CD4-positive, CD25-positive, alpha-beta regulatory T cell (primary cell): ENCODE data around the gene SH2D7. TPM values are rescaled to one million over a fixed set of nuclear protein-coding genes. Genes with fewer than 3 reads are reported as not detected.

Source experiments
- ATAC-seq, 2 donors: fragments of 150-1000 bp; cut with Tn5 transposase; one replicate each; pipeline ENCODE4 v1.10.0; 2021; ENCODE audit warnings: low read depth in 2 of 2, moderate number of reproducible peaks in 2 of 2, moderate library complexity in 1 of 2
- DNase-seq, 3 donors: peaks; one replicate each; pipeline versions ENCODE4 v3.0.0 to v3.0.0-alpha.2; 2012 to 2022; ENCODE audit warnings: mixed read lengths in 1 of 3
- H3K27ac ChIP-seq: one replicate; pipeline ENCODE4 v1.7.0; 2013; ENCODE audit warnings: mild to moderate bottlenecking, low read length; ENCODE audit not compliant: insufficient read depth, poor library complexity, severe bottlenecking
- H3K27me3 ChIP-seq: one replicate; pipeline ENCODE4 v1.7.0; 2013; ENCODE audit warnings: low read length; ENCODE audit not compliant: control insufficient read depth, insufficient read depth
- H3K36me3 ChIP-seq: one replicate; pipeline ENCODE4 v1.7.0; 2013; ENCODE audit warnings: mild to moderate bottlenecking, low read length, moderate library complexity; ENCODE audit not compliant: control insufficient read depth, insufficient read depth
- H3K4me1 ChIP-seq: 2 replicates; pipeline ENCODE4 v1.7.0; 2013; ENCODE audit warnings: mild to moderate bottlenecking, low read length; ENCODE audit not compliant: insufficient read depth, control insufficient read depth, poor library complexity, severe bottlenecking
- H3K4me3 ChIP-seq: one replicate; pipeline ENCODE4 v1.7.0; 2013; ENCODE audit warnings: low read depth, mild to moderate bottlenecking, low read length, moderate library complexity
- H3K9me3 ChIP-seq, 2 experiments: 1 replicate in 1 of 2; 2 replicates in 1 of 2; pipeline ENCODE4 v1.7.0; 2013; ENCODE audit warnings: low read length in 2 of 2, mild to moderate bottlenecking in 1 of 2, moderate library complexity in 1 of 2; ENCODE audit not compliant: control insufficient read depth in 2 of 2
- H3K27ac Mint-ChIP-seq, 3 donors: one replicate each; pipeline ENCODE4 v1.8.0; 2020 to 2022; ENCODE audit warnings: mild to moderate bottlenecking in 3 of 3, mixed read lengths in 3 of 3, moderate library complexity in 2 of 3
- H3K27me3 Mint-ChIP-seq: one replicate; pipeline ENCODE4 v1.8.0; 2022; ENCODE audit warnings: mild to moderate bottlenecking, mixed read lengths
- H3K36me3 Mint-ChIP-seq: one replicate; pipeline ENCODE4 v1.8.0; 2020; ENCODE audit warnings: mixed read lengths
- H3K4me1 Mint-ChIP-seq, 4 donors: one replicate each; pipeline ENCODE4 v1.8.0; 2020 to 2022; ENCODE audit warnings: mixed read lengths in 4 of 4, mild to moderate bottlenecking in 1 of 4
- H3K4me3 Mint-ChIP-seq, 4 donors: one replicate each; pipeline ENCODE4 v1.8.0; 2020 to 2022; ENCODE audit warnings: mild to moderate bottlenecking in 4 of 4, mixed read lengths in 4 of 4, moderate library complexity in 3 of 4
- H3K9me3 Mint-ChIP-seq, 7 donors: one replicate each; pipeline ENCODE4 v1.8.0; 2020 to 2022; ENCODE audit warnings: mixed read lengths in 7 of 7, mild to moderate bottlenecking in 3 of 7, moderate library complexity in 2 of 7
- polyA plus RNA-seq, 4 donors: library from polyadenylated mRNA; unstranded; fragments of 300-500 nt; fragmentation: Illumina TruSeq; gene quantifications; one replicate each; pipeline ENCODE4 v1.2.3, GENCODE V29; 2021
- total RNA-seq: library from RNA; stranded (reverse); gene quantifications from one replicate; pipeline ENCODE4 v1.2.3, GENCODE V29; 2022

SH2D7 gene
- total and polyA plus RNA-seq, 5 donors from 2014 or later = 0.09 TPM; not detected in 4

DNA sequence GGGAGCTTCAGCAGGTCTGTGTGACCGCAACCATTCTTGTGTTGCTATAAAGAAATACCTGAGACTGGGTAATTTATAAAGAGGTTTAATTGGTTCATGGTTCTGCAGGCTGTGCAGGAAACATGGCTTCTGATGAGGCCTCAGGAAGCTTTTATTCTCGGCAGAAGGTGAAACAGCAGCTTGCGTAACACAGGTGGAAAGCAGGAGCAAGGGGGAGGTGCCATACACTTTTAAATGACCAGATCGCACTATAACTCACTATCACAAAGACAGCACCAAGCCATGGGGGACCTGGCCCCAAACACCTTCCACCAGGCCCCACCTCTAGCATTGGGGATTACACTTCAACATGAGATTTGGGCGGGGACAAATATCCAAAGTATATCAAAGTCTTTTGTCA lies 47.2 kb downstream of the SH2D7 start:
- H3K4me1 Mint-ChIP-seq = peaks cover 0 to 4% (median 0%) of the 10 kb centered on the region in 4 donors
- ATAC-seq = no peak
- no peak overlapping the region for H3K4me3 Mint-ChIP-seq
- H3K27ac ChIP-seq = no peak overlapping the region
- no peak overlapping the region for H3K4me3 ChIP-seq
- H3K4me1 ChIP-seq = no peaks in the 10 kb centered on the region
- H3K27ac Mint-ChIP-seq = no peak overlapping the region
- no peaks in the 10 kb centered on the region for H3K36me3 Mint-ChIP-seq
- H3K27me3 ChIP-seq = no peaks in the 10 kb centered on the region
- H3K9me3 ChIP-seq = no peaks in the 10 kb centered on the region
- H3K27me3 Mint-ChIP-seq = no peaks in the 10 kb centered on the region
- H3K36me3 ChIP-seq = no peaks in the 10 kb centered on the region
- DNase-seq = no peak
- H3K9me3 Mint-ChIP-seq = no peaks in the 10 kb centered on the region

GRCh38 chr15:78140292-78140691 lies 47.9 kb downstream of the SH2D7 start:
- Histone ChIP-seq H3K9me3 (no peaks in the 10 kb centered on the region), H3K27me3 (no peaks in the 10 kb centered on the region), H3K27ac (no peak overlapping the region), H3K4me3 (no peak overlapping the region), H3K36me3 (no peaks in the 10 kb centered on the region), H3K4me1 (no peaks in the 10 kb centered on the region)
- H3K36me3 Mint-ChIP-seq = no peaks in the 10 kb centered on the region
- H3K27me3 Mint-ChIP-seq = no peaks in the 10 kb centered on the region
- no peaks in the 10 kb centered on the region for H3K9me3 Mint-ChIP-seq
- peaks cover 0 to 3% (median 0%) of the 10 kb centered on the region in 4 donors for H3K4me1 Mint-ChIP-seq
- DNase-seq = no peak
- ATAC-seq = no peak
- H3K27ac Mint-ChIP-seq = no peak overlapping the region
- no peak overlapping the region for H3K4me3 Mint-ChIP-seq

DNA sequence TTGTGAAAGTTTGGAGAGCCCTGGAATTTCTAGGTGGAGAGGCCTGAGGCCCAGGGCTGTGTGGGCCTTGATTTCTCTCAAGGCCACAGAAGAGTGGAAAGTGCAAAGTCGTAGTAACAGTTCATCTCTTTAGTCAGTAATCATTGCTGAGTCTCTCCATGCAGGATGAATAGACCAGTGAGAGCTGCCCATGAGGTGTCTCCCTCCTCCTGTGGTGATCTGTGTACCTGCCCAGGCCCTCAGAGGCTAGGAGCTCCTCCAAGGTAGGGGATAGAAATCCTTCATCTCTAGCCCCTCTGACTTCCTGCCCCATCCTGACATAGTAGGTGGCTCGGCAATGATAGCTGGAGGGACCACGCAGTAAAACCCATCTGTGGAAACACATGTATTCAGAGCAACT lies 50.0 kb downstream of the SH2D7 start:
- Histone ChIP-seq H3K36me3 (no peaks in the 10 kb centered on the region), H3K27me3 (no peaks in the 10 kb centered on the region), H3K4me3 (no peak overlapping the region), H3K9me3 (no peaks in the 10 kb centered on the region), H3K4me1 (no peaks in the 10 kb centered on the region), H3K27ac (no peak overlapping the region)
- Mint-ChIP-seq H3K4me1 (peaks cover 0 to 1% (median under 1%) of the 10 kb centered on the region in 4 donors), H3K36me3 (no peaks in the 10 kb centered on the region), H3K27ac (peak overlapping the region in 1 of 3 donors; percentile 62), H3K9me3 (no peaks in the 10 kb centered on the region), H3K27me3 (no peaks in the 10 kb centered on the region), H3K4me3 (peak overlapping the region in 1 of 4 donors; percentile 39)
- ATAC-seq (no peak), DNase-seq (no peak)

- no peaks in the 10 kb centered on the region for H3K9me3 Mint-ChIP-seq
- peaks cover 17 to 36% (median 27%) of the 10 kb centered on the region in 4 donors for H3K4me1 Mint-ChIP-seq
- Histone ChIP-seq H3K9me3 (no peaks in the 10 kb centered on the region), H3K27me3 (no peaks in the 10 kb centered on the region), H3K36me3 (no peaks in the 10 kb centered on the region), H3K4me3 (no peak overlapping the region), H3K4me1 (peaks cover 24% of the 10 kb centered on the region), H3K27ac (no peak overlapping the region)
- no peaks in the 10 kb centered on the region for H3K36me3 Mint-ChIP-seq
- DNase-seq (no peak), ATAC-seq (no peak)
- no peaks in the 10 kb centered on the region for H3K27me3 Mint-ChIP-seq
- peak overlapping the region in 2 of 4 donors; percentile 66 to 89 for H3K4me3 Mint-ChIP-seq
- peak overlapping the region in 1 of 3 donors; percentile 86 for H3K27ac Mint-ChIP-seq
Measured at GRCh38 chr15:78146425-78147154, 54.2 kb downstream of the SH2D7 start.

- Histone ChIP-seq H3K9me3 (no peaks in the 10 kb centered on the region), H3K4me1 (peaks cover 26% of the 10 kb centered on the region), H3K4me3 (no peak overlapping the region), H3K27me3 (no peaks in the 10 kb centered on the region), H3K36me3 (no peaks in the 10 kb centered on the region), H3K27ac (no peak overlapping the region)
- Mint-ChIP-seq H3K4me1 (peaks cover 17 to 39% (median 29%) of the 10 kb centered on the region in 4 donors), H3K36me3 (peaks cover under 1% of the 10 kb centered on the region), H3K27ac (peak overlapping the region; percentile 69 to 93 (median 86)), H3K27me3 (no peaks in the 10 kb centered on the region), H3K4me3 (peak overlapping the region; percentile 21 to 94 (median 82)), H3K9me3 (no peaks in the 10 kb centered on the region)
- ATAC-seq (no peak), DNase-seq (no peak)
Measured at GRCh38 chr15:78147566-78147965, 55.2 kb downstream of the SH2D7 start.

DNA sequence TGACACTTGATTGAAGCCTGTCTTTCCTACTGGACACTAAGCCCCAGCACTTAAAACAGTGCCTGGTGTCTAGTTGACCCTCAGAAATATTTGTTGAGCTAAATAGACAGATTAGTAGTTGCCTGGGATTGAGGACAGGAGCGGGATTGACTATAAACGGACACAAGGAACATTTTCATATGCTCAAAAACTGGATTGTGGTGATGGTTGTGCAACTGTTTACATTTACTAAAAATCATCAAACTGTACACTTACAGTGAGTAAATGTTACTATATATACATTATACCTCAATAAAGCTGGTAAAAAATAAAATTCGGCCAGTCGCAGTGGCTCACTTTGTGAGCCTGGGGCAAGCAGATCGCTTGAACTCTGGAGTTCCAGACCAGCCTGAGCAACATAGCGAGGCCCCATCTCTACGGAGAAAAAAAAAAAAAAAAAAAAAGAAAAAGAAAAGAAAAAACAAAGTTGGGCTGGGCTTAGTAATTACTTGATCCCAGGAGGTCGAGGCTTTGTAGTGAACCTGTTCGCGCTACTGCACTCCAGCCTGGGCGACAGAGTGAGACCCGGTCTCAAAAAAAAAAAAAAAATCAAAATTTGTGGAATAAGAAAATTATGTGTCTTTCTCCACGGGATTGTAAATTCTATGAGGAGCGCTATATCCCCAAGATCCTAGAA lies 56.2 kb downstream of the SH2D7 start:
- no peak for DNase-seq
- peak overlapping the region; percentile 73 for H3K27ac ChIP-seq
- peaks cover 4% of the 10 kb centered on the region for H3K36me3 Mint-ChIP-seq
- no peaks in the 10 kb centered on the region for H3K36me3 ChIP-seq
- H3K27me3 Mint-ChIP-seq = no peaks in the 10 kb centered on the region
- peaks cover 26% of the 10 kb centered on the region for H3K4me1 ChIP-seq
- H3K9me3 Mint-ChIP-seq = no peaks in the 10 kb centered on the region
- H3K4me3 ChIP-seq = peak overlapping the region; percentile 98
- H3K9me3 ChIP-seq = no peaks in the 10 kb centered on the region
- ATAC-seq = peak in 1 of 2 donors; percentile 0
- H3K27ac Mint-ChIP-seq = peak overlapping the region; percentile 77 to 92 (median 91)
- no peaks in the 10 kb centered on the region for H3K27me3 ChIP-seq
- H3K4me1 Mint-ChIP-seq = peaks cover 22 to 48% (median 39%) of the 10 kb centered on the region in 4 donors
- H3K4me3 Mint-ChIP-seq = peak overlapping the region; percentile 89 to 99 (median 94)

GRCh38 chr15:78149068-78149804 lies 56.9 kb downstream of the SH2D7 start, which contains the start of gene IDH3A:
TSS of gene IDH3A (plus strand) at chr15:78149362. CDS start at chr15:78149404, 42 bp downstream.
- no peaks in the 10 kb centered on the region for H3K9me3 ChIP-seq
- H3K27ac Mint-ChIP-seq = peak within 1 kb of the TSS; percentile 77 to 92 (median 92)
- H3K36me3 ChIP-seq = no peaks in the 10 kb centered on the region
- peak within 1 kb of the TSS; percentile 95 to 99 (median 98) for H3K4me3 Mint-ChIP-seq
- H3K4me1 ChIP-seq = peaks cover 26% of the 10 kb centered on the region
- ATAC-seq (peak; percentile 97), DNase-seq (peak; percentile 97 to 100 (median 98))
- peaks cover 4% of the 10 kb centered on the region for H3K36me3 Mint-ChIP-seq
- peak within 1 kb of the TSS; percentile 73 for H3K27ac ChIP-seq
- H3K27me3 Mint-ChIP-seq = no peaks in the 10 kb centered on the region
- peaks cover 22 to 50% (median 39%) of the 10 kb centered on the region in 4 donors for H3K4me1 Mint-ChIP-seq
- H3K4me3 ChIP-seq = peak within 1 kb of the TSS; percentile 98
- no peaks in the 10 kb centered on the region for H3K27me3 ChIP-seq
- no peaks in the 10 kb centered on the region for H3K9me3 Mint-ChIP-seq
